Parathyroid adenoma (tissue), 2 donors: ENCODE results near the gene CNGA3.

ENCODE experiments used
- H2AFZ ChIP-seq: fragments of 300-600 bp; sonication (generic); one replicate; pipeline ENCODE4 v1.7.0; 2017; ENCODE audit warnings: antibody characterized with exemption, mild to moderate bottlenecking
- H3K27ac ChIP-seq: fragments of 300-600 bp; sonication (generic); one replicate; pipeline ENCODE4 v1.7.0; 2017
- H3K27me3 ChIP-seq: fragments of 300-600 bp; sonication (generic); one replicate; pipeline ENCODE4 v1.7.0; 2017; ENCODE audit warnings: low read length; ENCODE audit not compliant: control insufficient read depth, insufficient read depth
- H3K36me3 ChIP-seq: fragments of 300-600 bp; sonication (generic); one replicate; pipeline ENCODE4 v1.7.0; 2017; ENCODE audit warnings: low read length; ENCODE audit not compliant: control insufficient read depth, insufficient read depth
- H3K4me1 ChIP-seq: fragments of 300-600 bp; sonication (generic); one replicate; pipeline ENCODE4 v1.7.0; 2017; ENCODE audit warnings: control low read depth
- H3K4me2 ChIP-seq: fragments of 300-600 bp; sonication (generic); one replicate; pipeline ENCODE4 v1.7.0; 2017; ENCODE audit warnings: low read length
- H3K4me3 ChIP-seq: fragments of 300-600 bp; sonication (generic); one replicate; pipeline ENCODE4 v1.7.0; 2017; ENCODE audit warnings: low read depth, low read length
- H3K79me2 ChIP-seq: fragments of 300-600 bp; sonication (generic); one replicate; pipeline ENCODE4 v1.7.0; 2017; ENCODE audit warnings: control low read depth
- H3K9ac ChIP-seq: fragments of 300-600 bp; sonication (generic); one replicate; pipeline ENCODE4 v1.7.0; 2017; ENCODE audit warnings: mild to moderate bottlenecking
- H3K9me3 ChIP-seq: fragments of 300-600 bp; sonication (generic); one replicate; pipeline ENCODE4 v1.7.0; 2017; ENCODE audit warnings: low read length; ENCODE audit not compliant: control insufficient read depth
- TF ChIP-seq, protein P1 (sequence below): fragments of 300-600 bp; sonication (generic); IDR thresholded peaks from one replicate; pipeline ENCODE4 v1.7.0; 2017; ENCODE audit warnings: antibody characterized with exemption, mild to moderate bottlenecking
- donor health status: primary hyperparathyroidism.

CNGA3 gene

DNA sequence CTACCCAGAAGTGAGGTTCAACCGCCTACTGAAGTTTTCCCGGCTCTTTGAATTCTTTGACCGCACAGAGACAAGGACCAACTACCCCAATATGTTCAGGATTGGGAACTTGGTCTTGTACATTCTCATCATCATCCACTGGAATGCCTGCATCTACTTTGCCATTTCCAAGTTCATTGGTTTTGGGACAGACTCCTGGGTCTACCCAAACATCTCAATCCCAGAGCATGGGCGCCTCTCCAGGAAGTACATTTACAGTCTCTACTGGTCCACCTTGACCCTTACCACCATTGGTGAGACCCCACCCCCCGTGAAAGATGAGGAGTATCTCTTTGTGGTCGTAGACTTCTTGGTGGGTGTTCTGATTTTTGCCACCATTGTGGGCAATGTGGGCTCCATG is 49.7 kb downstream of the CNGA3 start:
- H3K4me2 ChIP-seq = no peak overlapping the region
- H3K27me3 ChIP-seq = no peaks in the 10 kb centered on the region
- no peaks in the 10 kb centered on the region for H3K9me3 ChIP-seq
- no peak overlapping the region for H3K9ac ChIP-seq
- H3K79me2 ChIP-seq = no peaks in the 10 kb centered on the region
- H3K36me3 ChIP-seq = no peaks in the 10 kb centered on the region
- H3K27ac ChIP-seq = no peak overlapping the region
- TF ChIP-seq, protein P1, sequence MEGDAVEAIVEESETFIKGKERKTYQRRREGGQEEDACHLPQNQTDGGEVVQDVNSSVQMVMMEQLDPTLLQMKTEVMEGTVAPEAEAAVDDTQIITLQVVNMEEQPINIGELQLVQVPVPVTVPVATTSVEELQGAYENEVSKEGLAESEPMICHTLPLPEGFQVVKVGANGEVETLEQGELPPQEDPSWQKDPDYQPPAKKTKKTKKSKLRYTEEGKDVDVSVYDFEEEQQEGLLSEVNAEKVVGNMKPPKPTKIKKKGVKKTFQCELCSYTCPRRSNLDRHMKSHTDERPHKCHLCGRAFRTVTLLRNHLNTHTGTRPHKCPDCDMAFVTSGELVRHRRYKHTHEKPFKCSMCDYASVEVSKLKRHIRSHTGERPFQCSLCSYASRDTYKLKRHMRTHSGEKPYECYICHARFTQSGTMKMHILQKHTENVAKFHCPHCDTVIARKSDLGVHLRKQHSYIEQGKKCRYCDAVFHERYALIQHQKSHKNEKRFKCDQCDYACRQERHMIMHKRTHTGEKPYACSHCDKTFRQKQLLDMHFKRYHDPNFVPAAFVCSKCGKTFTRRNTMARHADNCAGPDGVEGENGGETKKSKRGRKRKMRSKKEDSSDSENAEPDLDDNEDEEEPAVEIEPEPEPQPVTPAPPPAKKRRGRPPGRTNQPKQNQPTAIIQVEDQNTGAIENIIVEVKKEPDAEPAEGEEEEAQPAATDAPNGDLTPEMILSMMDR = no peak
- H3K4me1 ChIP-seq = no peaks in the 10 kb centered on the region
- no peak overlapping the region for H3K4me3 ChIP-seq
- no peak overlapping the region for H2AFZ ChIP-seq

DNA sequence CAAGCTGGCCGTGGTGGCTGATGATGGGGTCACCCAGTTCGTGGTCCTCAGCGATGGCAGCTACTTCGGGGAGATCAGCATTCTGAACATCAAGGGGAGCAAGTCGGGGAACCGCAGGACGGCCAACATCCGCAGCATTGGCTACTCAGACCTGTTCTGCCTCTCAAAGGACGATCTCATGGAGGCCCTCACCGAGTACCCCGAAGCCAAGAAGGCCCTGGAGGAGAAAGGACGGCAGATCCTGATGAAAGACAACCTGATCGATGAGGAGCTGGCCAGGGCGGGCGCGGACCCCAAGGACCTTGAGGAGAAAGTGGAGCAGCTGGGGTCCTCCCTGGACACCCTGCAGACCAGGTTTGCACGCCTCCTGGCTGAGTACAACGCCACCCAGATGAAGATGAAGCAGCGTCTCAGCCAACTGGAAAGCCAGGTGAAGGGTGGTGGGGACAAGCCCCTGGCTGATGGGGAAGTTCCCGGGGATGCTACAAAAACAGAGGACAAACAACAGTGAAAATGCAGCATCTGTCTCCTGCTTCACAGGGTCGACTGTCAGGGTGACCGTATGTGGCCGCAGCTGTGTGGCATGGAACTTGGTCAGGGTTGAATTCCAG is 50.6 kb downstream of the CNGA3 start:
- Histone ChIP-seq H2AFZ (no peak overlapping the region), H3K36me3 (no peaks in the 10 kb centered on the region), H3K4me3 (no peak overlapping the region), H3K4me2 (no peak overlapping the region), H3K27ac (no peak overlapping the region), H3K9me3 (no peaks in the 10 kb centered on the region), H3K4me1 (no peaks in the 10 kb centered on the region), H3K79me2 (no peaks in the 10 kb centered on the region), H3K9ac (no peak overlapping the region), H3K27me3 (no peaks in the 10 kb centered on the region)
- TF ChIP-seq, protein P1 = no peak

DNA sequence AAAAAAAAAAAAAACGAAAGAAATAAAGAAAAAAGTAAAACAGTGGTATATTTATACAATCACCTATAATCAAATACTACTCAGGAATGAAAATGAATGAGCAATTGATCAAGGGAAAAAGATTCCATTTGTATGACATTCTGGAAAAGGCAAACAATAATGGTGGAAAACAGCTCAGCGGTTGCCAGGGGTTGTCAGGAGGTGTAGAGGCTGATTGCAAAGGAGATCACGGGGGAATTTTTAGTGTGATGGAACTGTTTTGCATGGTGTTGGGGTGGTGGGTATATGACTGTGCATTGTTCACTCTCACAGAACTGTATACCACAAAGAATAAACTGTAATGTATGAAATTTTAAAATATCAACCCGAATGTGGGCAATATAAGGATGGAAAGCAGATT is 52.9 kb downstream of the CNGA3 start:
- Histone ChIP-seq H3K27me3 (no peaks in the 10 kb centered on the region), H3K9ac (no peak overlapping the region), H3K4me2 (no peak overlapping the region), H2AFZ (no peak overlapping the region), H3K79me2 (no peaks in the 10 kb centered on the region), H3K9me3 (no peaks in the 10 kb centered on the region), H3K27ac (no peak overlapping the region), H3K36me3 (no peaks in the 10 kb centered on the region), H3K4me3 (no peak overlapping the region), H3K4me1 (no peaks in the 10 kb centered on the region)
- TF ChIP-seq, protein P1 = no peak

DNA sequence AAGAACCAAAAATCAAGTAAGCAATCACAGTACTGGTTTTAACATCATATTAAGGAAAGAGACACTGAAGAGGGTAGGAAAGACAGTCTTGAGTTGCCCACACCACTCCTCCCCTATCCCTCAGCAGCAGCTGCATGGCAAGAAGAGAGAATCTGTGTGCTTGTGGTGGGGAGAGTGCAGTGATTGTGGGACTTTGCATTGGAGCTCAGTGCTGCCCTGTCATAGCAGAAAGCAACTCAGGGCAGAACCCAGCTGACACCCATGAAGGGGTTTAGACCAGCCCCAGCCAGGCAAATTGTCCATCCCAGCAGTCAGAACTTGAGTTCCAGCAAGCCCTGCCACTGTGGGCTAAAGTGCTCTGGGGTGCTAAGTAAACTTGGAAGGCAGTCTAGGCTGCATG is 57.6 kb downstream of the CNGA3 start:
- Histone ChIP-seq H3K36me3 (no peaks in the 10 kb centered on the region), H2AFZ (no peak overlapping the region), H3K9me3 (no peaks in the 10 kb centered on the region), H3K79me2 (no peaks in the 10 kb centered on the region), H3K27ac (no peak overlapping the region), H3K9ac (no peak overlapping the region), H3K4me2 (no peak overlapping the region), H3K4me1 (no peaks in the 10 kb centered on the region), H3K4me3 (no peak overlapping the region), H3K27me3 (no peaks in the 10 kb centered on the region)
- TF ChIP-seq, protein P1 = no peak

DNA sequence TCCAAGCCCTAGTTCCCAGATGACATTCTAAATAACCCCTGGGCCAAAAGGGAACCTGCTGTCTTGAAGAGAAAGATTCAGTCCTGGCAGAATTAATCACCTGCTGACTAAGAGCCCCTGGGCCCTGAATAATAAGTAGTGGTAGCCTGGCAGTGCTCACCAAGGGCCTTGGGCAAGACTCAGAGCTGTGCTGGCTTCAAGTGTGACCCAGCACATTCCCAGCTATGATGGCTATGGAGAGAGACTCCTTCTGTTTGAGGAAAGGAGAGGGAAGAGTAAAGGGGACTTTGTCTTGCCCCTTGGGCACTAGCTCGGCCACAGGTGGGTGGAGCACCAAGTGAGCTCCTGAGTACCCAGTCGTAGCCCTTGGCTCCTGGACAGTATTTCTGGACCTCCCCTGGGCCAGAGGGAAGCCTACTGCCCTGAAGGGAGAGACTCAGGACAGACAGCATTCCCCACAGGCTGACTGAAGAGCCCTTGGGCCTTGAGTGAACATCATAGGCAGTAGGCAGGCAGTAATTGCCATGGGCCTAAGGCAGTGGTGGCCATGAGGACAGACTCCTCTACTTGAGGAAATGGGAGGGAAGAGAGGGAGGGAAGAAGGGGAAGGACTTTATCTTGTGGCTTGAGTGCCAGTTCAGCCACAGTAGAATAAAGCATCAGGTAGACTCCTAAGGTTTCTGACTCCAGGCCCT is 58.4 kb downstream of the CNGA3 start:
- H3K36me3 ChIP-seq = no peaks in the 10 kb centered on the region
- no peak overlapping the region for H3K4me3 ChIP-seq
- H3K27ac ChIP-seq = no peak overlapping the region
- H3K27me3 ChIP-seq = no peaks in the 10 kb centered on the region
- TF ChIP-seq, protein P1 = no peak
- no peaks in the 10 kb centered on the region for H3K79me2 ChIP-seq
- no peak overlapping the region for H3K9ac ChIP-seq
- no peak overlapping the region for H2AFZ ChIP-seq
- no peak overlapping the region for H3K4me2 ChIP-seq
- H3K4me1 ChIP-seq = no peaks in the 10 kb centered on the region
- H3K9me3 ChIP-seq = no peaks in the 10 kb centered on the region
